Progenitor cell of endocrine pancreas (in vitro differentiated cells): ENCODE data around the gene KRT6C. TPM values are rescaled to one million over a fixed set of nuclear protein-coding genes. Genes with fewer than 3 reads are reported as not detected.

Source experiments
- DNase-seq: peaks from one replicate; pipeline ENCODE4 v3.0.0; 2021; ENCODE audit warnings: low spot score; ENCODE audit not compliant: unreplicated experiment
- H3K27ac Mint-ChIP-seq: 2 replicates; pipeline ENCODE4 v1.8.0; 2021; ENCODE audit warnings: mild to moderate bottlenecking, moderate library complexity, mixed read lengths
- H3K27me3 Mint-ChIP-seq: 2 replicates; pipeline ENCODE4 v1.8.0; 2021; ENCODE audit warnings: mixed read lengths
- H3K36me3 Mint-ChIP-seq: 2 replicates; pipeline ENCODE4 v1.8.0; 2022; ENCODE audit warnings: mixed read lengths; ENCODE audit not compliant: insufficient read depth
- H3K4me1 Mint-ChIP-seq: 2 replicates; pipeline ENCODE4 v1.8.0; 2021; ENCODE audit warnings: low read depth, mixed read lengths
- H3K4me3 Mint-ChIP-seq: 2 replicates; pipeline ENCODE4 v1.8.0; 2021; ENCODE audit warnings: low read depth, mild to moderate bottlenecking, moderate library complexity, mixed read lengths
- H3K9me3 Mint-ChIP-seq: 2 replicates; pipeline ENCODE4 v1.8.0; 2021; ENCODE audit warnings: low read depth, mixed read lengths
- CTCF ChIP-seq: fragments of 200-600 bp; sonication (generic); IDR thresholded peaks from one replicate; pipeline ENCODE4 v1.5.0; 2021; ENCODE audit warnings: antibody characterized with exemption, mild to moderate bottlenecking; ENCODE audit not compliant: unreplicated experiment
- total RNA-seq: library from RNA; stranded (reverse); gene quantifications from 2 replicates; pipeline ENCODE4 v1.2.1, GENCODE V29; 2021

The KRT6C gene
- total RNA-seq, 1 donor from 2014 or later: not detected

- Mint-ChIP-seq H3K9me3 (no peaks in the 10 kb centered on the region), H3K36me3 (no peaks in the 10 kb centered on the region), H3K4me1 (no peaks in the 10 kb centered on the region), H3K27ac (no peak overlapping the region), H3K27me3 (peaks cover 35% of the 10 kb centered on the region), H3K4me3 (no peak overlapping the region)
- no peak for DNase-seq
- no peak for TF ChIP-seq CTCF
Measured at GRCh38 chr12:52464897-52465296, 8.7 kb downstream of the KRT6C start.

GRCh38 chr12:52461693-52462092 is 11.9 kb downstream of the KRT6C start:
- no peak for DNase-seq
- no peak overlapping the region for H3K4me3 Mint-ChIP-seq
- no peaks in the 10 kb centered on the region for H3K4me1 Mint-ChIP-seq
- no peak overlapping the region for H3K27ac Mint-ChIP-seq
- peaks cover 23% of the 10 kb centered on the region for H3K27me3 Mint-ChIP-seq
- no peak for TF ChIP-seq CTCF
- H3K9me3 Mint-ChIP-seq: no peaks in the 10 kb centered on the region
- H3K36me3 Mint-ChIP-seq: no peaks in the 10 kb centered on the region

- no peaks in the 10 kb centered on the region for H3K36me3 Mint-ChIP-seq
Measured at GRCh38 chr12:52458861-52459260, 14.7 kb downstream of the KRT6C start.

GRCh38 chr12:52455821-52456220 is 17.8 kb downstream of the KRT6C start:
- DNase-seq: no peak
- Mint-ChIP-seq H3K27me3 (peaks cover 3% of the 10 kb centered on the region), H3K9me3 (no peaks in the 10 kb centered on the region), H3K4me1 (peaks cover 8% of the 10 kb centered on the region), H3K36me3 (no peaks in the 10 kb centered on the region), H3K4me3 (no peak overlapping the region), H3K27ac (no peak overlapping the region)
- no peak for TF ChIP-seq CTCF

More at GRCh38 chr12:52458861-52459260, 14.7 kb downstream of the KRT6C start:
- H3K27ac Mint-ChIP-seq: no peak overlapping the region
- TF ChIP-seq CTCF: no peak
- peaks cover 7% of the 10 kb centered on the region for H3K4me1 Mint-ChIP-seq
- H3K4me3 Mint-ChIP-seq: no peak overlapping the region
- H3K27me3 Mint-ChIP-seq: peaks cover 14% of the 10 kb centered on the region
- no peaks in the 10 kb centered on the region for H3K9me3 Mint-ChIP-seq
- no peak for DNase-seq

GRCh38 chr12:52454411-52455201 is 19.0 kb downstream of the KRT6C start:
- TF ChIP-seq CTCF: no peak
- H3K36me3 Mint-ChIP-seq: no peaks in the 10 kb centered on the region
- no peak for DNase-seq

More at GRCh38 chr12:52454411-52455201, 19.0 kb downstream of the KRT6C start:
- H3K27me3 Mint-ChIP-seq: peaks cover 11% of the 10 kb centered on the region
- H3K4me3 Mint-ChIP-seq: no peak overlapping the region
- peaks cover 8% of the 10 kb centered on the region for H3K4me1 Mint-ChIP-seq
- H3K9me3 Mint-ChIP-seq: no peaks in the 10 kb centered on the region
- H3K27ac Mint-ChIP-seq: no peak overlapping the region
